ENCODE measurements around the gene SEMA3G. TPM values are rescaled to one million over a fixed set of nuclear protein-coding genes. Genes with fewer than 3 reads are reported as not detected.

The SEMA3G gene
- total and polyA plus RNA-seq, 7 experiments from 2014 or later = 0.10 to 0.24 TPM; not detected in 5

GRCh38 chr3:52402706-52403270 lies 42.1 kb downstream of the SEMA3G start:
- H3K27ac ChIP-seq (ENCODE audit: low read depth, low read length) = no peak overlapping the region
- H3K27me3 ChIP-seq (ENCODE audit: control insufficient read depth in 2 of 2, insufficient read depth in 2 of 2, low read length in 2 of 2) = no peaks in the 10 kb centered on the region
- H3K4me1 ChIP-seq (ENCODE audit: control insufficient read depth in 2 of 2, insufficient read depth in 2 of 2, low read length in 2 of 2) = no peaks in the 10 kb centered on the region
- CTCF ChIA-PET = no interaction called here
- H3K9me3 Mint-ChIP-seq = no peaks in the 10 kb centered on the region
- H3K9me3 ChIP-seq (ENCODE audit: control insufficient read depth in 2 of 3, low read length in 3 of 3) = no peaks in the 10 kb centered on the region
- peaks cover 0 to 7% (median 5%) of the 10 kb centered on the region in 7 donors for H3K4me1 Mint-ChIP-seq
- POLR2A ChIA-PET = no interaction called here
- DNase-seq (no peak), ATAC-seq (no peak)
- H3K36me3 ChIP-seq (ENCODE audit: control insufficient read depth in 2 of 3, insufficient read depth in 3 of 3, low read length in 3 of 3) = peaks cover 0 to 96% (median 23%) of the 10 kb centered on the region in 3 experiments
- peak overlapping the region in 1 of 9 donors; percentile 43 for H3K27ac Mint-ChIP-seq
- peaks cover 0 to 36% (median 13%) of the 10 kb centered on the region in 5 donors for H3K36me3 Mint-ChIP-seq
- no peak overlapping the region for H3K4me3 Mint-ChIP-seq
- H3K4me3 ChIP-seq (ENCODE audit: low read length) = no peak overlapping the region
- no peaks in the 10 kb centered on the region for H3K27me3 Mint-ChIP-seq
- intact Hi-C loops (cut with micrococcal nuclease) = no loop called here

GRCh38 chr3:52402101-52402521 lies 42.8 kb downstream of the SEMA3G start:
- H3K9me3 Mint-ChIP-seq = no peaks in the 10 kb centered on the region
- peaks cover 0 to 94% (median 23%) of the 10 kb centered on the region in 3 experiments for H3K36me3 ChIP-seq (ENCODE audit: control insufficient read depth in 2 of 3, insufficient read depth in 3 of 3, low read length in 3 of 3)
- H3K4me1 ChIP-seq (ENCODE audit: control insufficient read depth in 2 of 2, insufficient read depth in 2 of 2, low read length in 2 of 2) = no peaks in the 10 kb centered on the region
- ATAC-seq (no peak), DNase-seq (no peak)
- H3K27me3 ChIP-seq (ENCODE audit: control insufficient read depth in 2 of 2, insufficient read depth in 2 of 2, low read length in 2 of 2) = no peaks in the 10 kb centered on the region
- H3K27me3 Mint-ChIP-seq = no peaks in the 10 kb centered on the region
- ChIA-PET POLR2A (no interaction called here), CTCF (interaction anchor here (0.5 kb wide), 1 partner anchor 10 kb away, joined by 3 read pairs; no protein-coding TSS in a partner anchor)
- no peak overlapping the region for H3K27ac ChIP-seq (ENCODE audit: low read depth, low read length)
- intact Hi-C loops (cut with micrococcal nuclease) = no loop called here
- peaks cover 0 to 4% (median 0%) of the 10 kb centered on the region in 7 donors for H3K4me1 Mint-ChIP-seq
- no peak overlapping the region for H3K4me3 Mint-ChIP-seq
- peaks cover 0 to 36% (median 10%) of the 10 kb centered on the region in 5 donors for H3K36me3 Mint-ChIP-seq
- H3K9me3 ChIP-seq (ENCODE audit: control insufficient read depth in 2 of 3, low read length in 3 of 3) = no peaks in the 10 kb centered on the region
- no peak overlapping the region for H3K27ac Mint-ChIP-seq
- no peak overlapping the region for H3K4me3 ChIP-seq (ENCODE audit: low read length)

- Histone ChIP-seq H3K36me3 (ENCODE audit: control insufficient read depth in 2 of 3, insufficient read depth in 3 of 3, low read length in 3 of 3) (peaks cover 0 to 92% (median 21%) of the 10 kb centered on the region in 3 experiments), H3K27ac (ENCODE audit: low read depth, low read length) (no peak overlapping the region), H3K9me3 (ENCODE audit: control insufficient read depth in 2 of 3, low read length in 3 of 3) (no peaks in the 10 kb centered on the region), H3K4me3 (ENCODE audit: low read length) (no peak overlapping the region), H3K4me1 (ENCODE audit: control insufficient read depth in 2 of 2, insufficient read depth in 2 of 2, low read length in 2 of 2) (no peaks in the 10 kb centered on the region), H3K27me3 (ENCODE audit: control insufficient read depth in 2 of 2, insufficient read depth in 2 of 2, low read length in 2 of 2) (no peaks in the 10 kb centered on the region)
- DNase-seq (no peak), ATAC-seq (no peak)
- Mint-ChIP-seq H3K27me3 (no peaks in the 10 kb centered on the region), H3K36me3 (peaks cover 0 to 37% (median 10%) of the 10 kb centered on the region in 5 donors), H3K9me3 (no peaks in the 10 kb centered on the region), H3K4me1 (peaks cover 0 to under 1% (median 0%) of the 10 kb centered on the region in 7 donors), H3K4me3 (no peak overlapping the region), H3K27ac (peak overlapping the region in 2 of 9 donors; percentile 47 to 51)
- ChIA-PET CTCF (no interaction called here), POLR2A (no interaction called here)
- intact Hi-C loops (cut with micrococcal nuclease) = no loop called here
Measured at GRCh38 chr3:52401551-52401950, 43.4 kb downstream of the SEMA3G start.

GRCh38 chr3:52401021-52401420 lies 43.9 kb downstream of the SEMA3G start:
- H3K9me3 ChIP-seq (ENCODE audit: control insufficient read depth in 2 of 3, low read length in 3 of 3) = no peaks in the 10 kb centered on the region
- no peak overlapping the region for H3K27ac ChIP-seq (ENCODE audit: low read depth, low read length)
- no peak overlapping the region for H3K4me3 Mint-ChIP-seq
- H3K4me1 Mint-ChIP-seq = no peaks in the 10 kb centered on the region
- no peak overlapping the region for H3K4me3 ChIP-seq (ENCODE audit: low read length)
- H3K9me3 Mint-ChIP-seq = no peaks in the 10 kb centered on the region
- CTCF ChIA-PET = no interaction called here
- peaks cover 0 to 36% (median 10%) of the 10 kb centered on the region in 5 donors for H3K36me3 Mint-ChIP-seq
- no peaks in the 10 kb centered on the region for H3K27me3 Mint-ChIP-seq
- no peaks in the 10 kb centered on the region for H3K4me1 ChIP-seq (ENCODE audit: control insufficient read depth in 2 of 2, insufficient read depth in 2 of 2, low read length in 2 of 2)
- peaks cover 0 to 87% (median 19%) of the 10 kb centered on the region in 3 experiments for H3K36me3 ChIP-seq (ENCODE audit: control insufficient read depth in 2 of 3, insufficient read depth in 3 of 3, low read length in 3 of 3)
- intact Hi-C loops (cut with micrococcal nuclease) = no loop called here
- DNase-seq = no peak
- H3K27ac Mint-ChIP-seq = peak overlapping the region in 3 of 9 donors; percentile 47 to 63 (median 51)
- ATAC-seq = no peak
- H3K27me3 ChIP-seq (ENCODE audit: control insufficient read depth in 2 of 2, insufficient read depth in 2 of 2, low read length in 2 of 2) = no peaks in the 10 kb centered on the region
- POLR2A ChIA-PET = no interaction called here

- Mint-ChIP-seq H3K9me3 (no peaks in the 10 kb centered on the region), H3K27ac (peak overlapping the region in 3 of 9 donors; percentile 56 to 58 (median 56)), H3K27me3 (no peaks in the 10 kb centered on the region), H3K4me3 (no peak overlapping the region), H3K4me1 (no peaks in the 10 kb centered on the region), H3K36me3 (peaks cover 0 to 33% (median 10%) of the 10 kb centered on the region in 5 donors)
- Histone ChIP-seq H3K4me1 (ENCODE audit: control insufficient read depth in 2 of 2, insufficient read depth in 2 of 2, low read length in 2 of 2) (no peaks in the 10 kb centered on the region), H3K27me3 (ENCODE audit: control insufficient read depth in 2 of 2, insufficient read depth in 2 of 2, low read length in 2 of 2) (no peaks in the 10 kb centered on the region), H3K36me3 (ENCODE audit: control insufficient read depth in 2 of 3, insufficient read depth in 3 of 3, low read length in 3 of 3) (peaks cover 0 to 84% (median 19%) of the 10 kb centered on the region in 3 experiments), H3K27ac (ENCODE audit: low read depth, low read length) (no peak overlapping the region), H3K4me3 (ENCODE audit: low read length) (no peak overlapping the region), H3K9me3 (ENCODE audit: control insufficient read depth in 2 of 3, low read length in 3 of 3) (no peaks in the 10 kb centered on the region)
- POLR2A ChIA-PET = no interaction called here
- ATAC-seq (no peak), DNase-seq (no peak)
- CTCF ChIA-PET = interaction anchor here (0.6 kb wide), 1 partner anchor 232 kb away, joined by 3 read pairs; no protein-coding TSS in a partner anchor
- intact Hi-C loops (cut with micrococcal nuclease) = no loop called here
Measured at GRCh38 chr3:52400275-52400793, 44.6 kb downstream of the SEMA3G start.

- H3K9me3 ChIP-seq (ENCODE audit: control insufficient read depth in 2 of 3, low read length in 3 of 3) = no peaks in the 10 kb centered on the region
- H3K9me3 Mint-ChIP-seq = no peaks in the 10 kb centered on the region
- H3K27ac ChIP-seq (ENCODE audit: low read depth, low read length) = no peak overlapping the region
- CTCF ChIA-PET = no interaction called here
- ATAC-seq (no peak), DNase-seq (no peak)
- H3K4me1 Mint-ChIP-seq = no peaks in the 10 kb centered on the region
- no peak overlapping the region for H3K4me3 Mint-ChIP-seq
- no peaks in the 10 kb centered on the region for H3K27me3 ChIP-seq (ENCODE audit: control insufficient read depth in 2 of 2, insufficient read depth in 2 of 2, low read length in 2 of 2)
- no peaks in the 10 kb centered on the region for H3K27me3 Mint-ChIP-seq
- peaks cover 0 to 31% (median 10%) of the 10 kb centered on the region in 5 donors for H3K36me3 Mint-ChIP-seq
- no peak overlapping the region for H3K4me3 ChIP-seq (ENCODE audit: low read length)
- POLR2A ChIA-PET = no interaction called here
- intact Hi-C loops (cut with micrococcal nuclease) = no loop called here
- no peaks in the 10 kb centered on the region for H3K4me1 ChIP-seq (ENCODE audit: control insufficient read depth in 2 of 2, insufficient read depth in 2 of 2, low read length in 2 of 2)
- no peak overlapping the region for H3K27ac Mint-ChIP-seq
- peaks cover 0 to 84% (median 16%) of the 10 kb centered on the region in 3 experiments for H3K36me3 ChIP-seq (ENCODE audit: control insufficient read depth in 2 of 3, insufficient read depth in 3 of 3, low read length in 3 of 3)
Measured at GRCh38 chr3:52399593-52399992, 45.3 kb downstream of the SEMA3G start.

GRCh38 chr3:52399131-52399530 lies 45.8 kb downstream of the SEMA3G start:
- CTCF ChIA-PET = no interaction called here
- Mint-ChIP-seq H3K9me3 (no peaks in the 10 kb centered on the region), H3K36me3 (peaks cover 0 to 27% (median 10%) of the 10 kb centered on the region in 5 donors), H3K4me3 (no peak overlapping the region), H3K27me3 (no peaks in the 10 kb centered on the region), H3K27ac (peak overlapping the region in 1 of 9 donors; percentile 76), H3K4me1 (no peaks in the 10 kb centered on the region)
- H3K4me1 ChIP-seq (ENCODE audit: control insufficient read depth in 2 of 2, insufficient read depth in 2 of 2, low read length in 2 of 2) = no peaks in the 10 kb centered on the region
- intact Hi-C loops (cut with micrococcal nuclease) = no loop called here
- peaks cover 0 to 84% (median 11%) of the 10 kb centered on the region in 3 experiments for H3K36me3 ChIP-seq (ENCODE audit: control insufficient read depth in 2 of 3, insufficient read depth in 3 of 3, low read length in 3 of 3)
- ATAC-seq (no peak), DNase-seq (no peak)
- no peak overlapping the region for H3K27ac ChIP-seq (ENCODE audit: low read depth, low read length)
- H3K27me3 ChIP-seq (ENCODE audit: control insufficient read depth in 2 of 2, insufficient read depth in 2 of 2, low read length in 2 of 2) = no peaks in the 10 kb centered on the region
- POLR2A ChIA-PET = no interaction called here
- no peak overlapping the region for H3K4me3 ChIP-seq (ENCODE audit: low read length)
- H3K9me3 ChIP-seq (ENCODE audit: control insufficient read depth in 2 of 3, low read length in 3 of 3) = no peaks in the 10 kb centered on the region
